Tibial nerve (tissue), 3 donors: ENCODE data around the gene MRPS27.

Source experiments
- CTCF ChIP-seq, 5 experiments: fragments of 200-600 bp in 3 of 5; fragments of 450-650 bp in 2 of 5; sonication (generic) in 3 of 5; IDR thresholded peaks; one replicate each; pipeline ENCODE4 v1.5.1; 2016 to 2019; ENCODE audit warnings: antibody characterized with exemption in 5 of 5, mild to moderate bottlenecking in 3 of 5, moderate library complexity in 2 of 5
- POLR2A ChIP-seq, 2 donors: fragments of 450-650 bp; IDR thresholded peaks; one replicate each; pipeline ENCODE4 v1.6.1; 2017; ENCODE audit warnings: antibody characterized with exemption in 2 of 2, mild to moderate bottlenecking in 2 of 2, moderate library complexity in 2 of 2

DNA sequence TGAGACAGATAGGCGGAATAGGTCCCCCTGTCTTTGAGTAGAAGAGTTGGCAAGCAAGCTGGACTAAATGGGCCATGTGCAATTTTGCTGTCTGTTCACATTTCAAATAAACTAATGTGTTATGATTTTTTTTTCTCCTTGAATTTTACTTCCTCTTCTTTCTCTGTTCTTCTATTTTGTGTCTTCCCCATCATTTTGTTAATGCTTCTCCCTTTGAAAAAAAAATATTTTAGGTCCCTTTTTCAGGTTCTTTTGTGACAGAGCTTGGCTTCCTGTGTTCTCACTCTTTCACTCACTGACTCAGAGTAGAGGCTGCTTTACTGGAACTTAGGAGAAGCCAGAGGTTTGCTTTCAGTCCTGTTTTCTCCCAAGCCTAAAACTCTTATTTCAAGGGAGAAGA is 48.2 kb upstream of the MRPS27 start:
- TF ChIP-seq CTCF (IDR thresholded peaks at IDR 0.05) = no peak
- no peak for TF ChIP-seq POLR2A (IDR thresholded peaks at IDR 0.05)
